ENCODE results near the gene COLEC12. TPM values are rescaled to one million over a fixed set of nuclear protein-coding genes. Genes with fewer than 3 reads are reported as not detected.
A peak's percentile ranks its signal among the peaks of the same experiment; 100 is the strongest.

Gene COLEC12
- total and polyA plus RNA-seq, 10 of the 15 experiments (the other 5 are each of a cell fraction or from before 2014, with no cell fraction given) = 0.04 to 0.05 TPM; not detected in 8

DNA sequence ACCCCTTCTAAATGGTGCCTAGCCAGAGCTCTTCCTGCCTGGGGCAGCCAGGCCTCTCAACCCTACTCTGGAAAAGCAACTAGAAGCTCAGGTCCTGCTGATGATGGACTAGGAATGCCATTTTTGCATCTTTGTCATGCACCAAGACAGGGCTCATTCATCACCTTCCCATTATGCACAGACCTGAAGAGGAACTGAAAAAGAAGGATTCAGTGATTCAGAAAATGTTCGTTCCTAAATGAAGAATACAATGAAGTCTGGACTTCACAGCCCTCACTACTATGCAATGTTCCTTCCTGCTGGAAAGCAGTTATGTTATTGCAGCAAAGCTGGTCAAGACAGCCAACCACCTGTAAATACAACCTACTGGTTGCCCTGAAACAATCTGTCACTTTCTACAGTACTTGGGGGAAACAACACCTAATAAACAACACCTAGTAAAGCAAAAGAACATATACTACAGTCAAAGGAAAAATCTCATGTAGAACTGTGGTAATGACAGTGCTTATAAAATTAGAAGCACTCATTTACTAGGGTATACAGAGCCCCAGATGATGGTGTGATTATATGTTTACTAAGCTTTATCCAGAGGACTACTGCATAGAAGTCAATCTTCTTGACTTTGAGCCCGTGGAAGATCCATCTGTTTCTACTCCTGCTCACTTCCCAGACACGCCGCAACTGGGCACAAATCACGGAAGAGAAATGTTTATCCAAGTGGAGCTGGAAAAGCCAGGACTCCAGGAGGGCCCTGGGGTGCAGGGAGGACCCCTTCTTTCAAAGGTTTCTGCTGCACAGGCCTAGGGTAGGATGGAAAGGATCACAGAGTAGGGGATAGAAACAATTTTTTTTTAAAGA, 129.5 kb downstream of the COLEC12 start:
- Histone ChIP-seq H2AFZ (ENCODE audit: control insufficient read depth, low read depth, low read length) (no peak overlapping the region), H3K27ac (ENCODE audit: control insufficient read depth, insufficient read depth) (no peak overlapping the region), H4K20me1 (ENCODE audit: control insufficient read depth, insufficient read depth) (no peaks in the 10 kb centered on the region), H3K79me2 (ENCODE audit: control insufficient read depth, insufficient read depth, low read length) (no peaks in the 10 kb centered on the region), H3K4me2 (ENCODE audit: control insufficient read depth, insufficient read depth) (no peak overlapping the region), H3K9ac (ENCODE audit: control insufficient read depth, insufficient read depth, low read length) (no peak overlapping the region), H3K4me3 (no peak overlapping the region), H3K9me3 (replicated peaks; ENCODE audit: control insufficient read depth, insufficient read depth, low read length) (no peaks in the 10 kb centered on the region), H3K4me1 (ENCODE audit: control insufficient read depth, insufficient read depth, low read length) (no peaks in the 10 kb centered on the region), H3K36me3 (ENCODE audit: control insufficient read depth in 2 of 2, insufficient read depth in 2 of 2, low read length in 1 of 2) (no peaks in the 10 kb centered on the region), H3K27me3 (replicated peaks in 1 of 2; ENCODE audit: control insufficient read depth in 2 of 2, insufficient read depth in 2 of 2, low read length in 1 of 2) (no peaks in the 10 kb centered on the region; a peak in 1 of 4 replicates)
- BruUV-seq (replicated peaks) = no TSS peak
- SMC1A ChIA-PET (ENCODE audit: uncharacterized antibody, unreplicated experiment) = no interaction called here
- CTCF ChIA-PET = no interaction called here
- TF ChIP-seq TCF7 (IDR thresholded peaks at IDR 0.05; ENCODE audit: borderline replicate concordance) = no peak
- FAIRE-seq (no peak), DNase-seq (ENCODE audit: low read depth, low spot score) (no peak), ATAC-seq (no peak)
- POLR2A ChIA-PET = interaction anchor here (0.6 kb wide), 1 partner anchor 40 kb away, joined by 5 read pairs; no protein-coding TSS in a partner anchor
- intact Hi-C loops (cut with micrococcal nuclease; ENCODE audit: unreplicated experiment) (no loop called here), in situ Hi-C loops (cut with MboI) (no loop called here)
- RAD21 ChIA-PET (ENCODE audit: unreplicated experiment) = no interaction called here
- 21% methylated on average over 5 of the region's 5 CpGs for WGBS (ENCODE audit: insufficient coverage, insufficient replicate concordance, low lambda C conversion rate, missing lambda C conversion rate)

DNA sequence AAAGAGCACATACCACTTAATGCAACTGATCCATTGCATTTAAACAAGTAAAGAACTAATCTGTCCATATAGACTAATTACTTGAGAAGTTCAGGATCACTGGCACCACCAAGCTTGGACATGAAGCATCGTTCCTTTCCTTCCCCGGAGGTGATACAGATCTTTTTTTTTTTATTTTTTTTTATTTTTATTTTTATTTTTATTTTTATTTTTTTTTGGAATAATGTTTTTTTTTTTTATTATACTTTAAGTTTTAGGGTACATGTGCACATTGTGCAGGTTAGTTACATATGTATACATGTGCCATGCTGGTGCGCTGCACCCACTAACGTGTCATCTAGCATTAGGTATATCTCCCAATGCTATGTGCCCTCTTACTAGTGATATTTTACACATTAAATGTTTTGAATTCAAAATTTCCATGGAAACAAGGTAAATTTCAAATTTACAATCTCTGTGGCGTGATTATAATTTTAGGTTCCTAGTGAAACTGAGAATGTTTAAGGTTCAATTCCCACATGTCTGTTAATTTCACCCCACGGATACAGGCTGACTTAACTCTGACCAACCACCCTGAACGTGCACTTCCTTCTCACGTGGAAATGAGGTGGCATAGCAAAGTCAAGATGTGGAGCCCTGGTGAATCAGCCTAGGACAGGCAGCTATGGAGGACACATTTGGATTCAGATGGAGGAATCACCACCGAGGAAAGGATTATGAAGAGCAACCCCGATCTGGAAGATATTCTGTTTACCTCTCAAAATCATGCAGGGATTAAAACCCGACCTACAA, 131.1 kb downstream of the COLEC12 start:
- ATAC-seq = no peak
- in situ Hi-C loops (cut with MboI) = no loop called here
- peak; percentile 57 for FAIRE-seq
- Histone ChIP-seq H3K4me2 (ENCODE audit: control insufficient read depth, insufficient read depth) (no peak overlapping the region), H3K27me3 (replicated peaks in 1 of 2; ENCODE audit: control insufficient read depth in 2 of 2, insufficient read depth in 2 of 2, low read length in 1 of 2) (no peaks in the 10 kb centered on the region; a peak in 1 of 4 replicates), H3K79me2 (ENCODE audit: control insufficient read depth, insufficient read depth, low read length) (no peaks in the 10 kb centered on the region), H3K27ac (ENCODE audit: control insufficient read depth, insufficient read depth) (no peak overlapping the region), H3K4me3 (no peak overlapping the region), H3K4me1 (ENCODE audit: control insufficient read depth, insufficient read depth, low read length) (no peaks in the 10 kb centered on the region), H2AFZ (ENCODE audit: control insufficient read depth, low read depth, low read length) (no peak overlapping the region), H3K36me3 (ENCODE audit: control insufficient read depth in 2 of 2, insufficient read depth in 2 of 2, low read length in 1 of 2) (no peaks in the 10 kb centered on the region), H3K9me3 (replicated peaks; ENCODE audit: control insufficient read depth, insufficient read depth, low read length) (no peaks in the 10 kb centered on the region), H4K20me1 (ENCODE audit: control insufficient read depth, insufficient read depth) (no peaks in the 10 kb centered on the region), H3K9ac (ENCODE audit: control insufficient read depth, insufficient read depth, low read length) (no peak overlapping the region)
- SMC1A ChIA-PET (ENCODE audit: uncharacterized antibody, unreplicated experiment) = no interaction called here
- intact Hi-C loops (cut with micrococcal nuclease; ENCODE audit: unreplicated experiment) = no loop called here
- no peak for DNase-seq (ENCODE audit: low read depth, low spot score)
- TF ChIP-seq, protein P1, sequence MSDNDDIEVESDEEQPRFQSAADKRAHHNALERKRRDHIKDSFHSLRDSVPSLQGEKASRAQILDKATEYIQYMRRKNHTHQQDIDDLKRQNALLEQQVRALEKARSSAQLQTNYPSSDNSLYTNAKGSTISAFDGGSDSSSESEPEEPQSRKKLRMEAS (IDR thresholded peaks at IDR 0.05; ENCODE audit: low read depth, low read length) = no peak
- WGBS (ENCODE audit: insufficient coverage, insufficient replicate concordance, low lambda C conversion rate, missing lambda C conversion rate) = 41% methylated on average over 11 of the region's 11 CpGs
- no TSS peak for BruUV-seq (replicated peaks)
- RAD21 ChIA-PET (ENCODE audit: unreplicated experiment) = no interaction called here
- POLR2A ChIA-PET = no interaction called here
- CTCF ChIA-PET = interaction anchor here (0.6 kb wide), 1 partner anchor 18 kb away, joined by 3 read pairs; no protein-coding TSS in a partner anchor

Data from GM12878 (cell line).